ENCODE results near the gene PRDX2.

DNA sequence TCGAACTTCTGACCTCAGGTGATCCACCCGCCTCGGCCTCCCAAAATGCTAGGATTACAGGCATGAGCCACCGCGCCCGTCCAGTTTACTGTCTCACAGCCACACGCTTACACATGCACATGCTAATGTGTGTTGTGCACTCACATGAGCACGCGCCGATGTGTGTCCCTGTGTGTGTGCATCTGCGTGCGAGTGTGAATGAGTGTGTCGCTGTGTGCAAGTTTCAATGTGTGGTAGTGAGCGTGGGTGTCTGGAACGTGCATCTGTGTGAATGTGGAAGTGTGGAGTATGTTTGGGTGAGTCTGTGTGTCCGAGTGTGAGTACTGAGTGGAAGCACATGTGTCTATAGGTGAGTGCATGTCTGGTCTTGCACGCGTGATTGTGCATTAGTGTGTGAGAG, 40.9 kb upstream of the PRDX2 start:
- TF ChIP-seq, protein P1, sequence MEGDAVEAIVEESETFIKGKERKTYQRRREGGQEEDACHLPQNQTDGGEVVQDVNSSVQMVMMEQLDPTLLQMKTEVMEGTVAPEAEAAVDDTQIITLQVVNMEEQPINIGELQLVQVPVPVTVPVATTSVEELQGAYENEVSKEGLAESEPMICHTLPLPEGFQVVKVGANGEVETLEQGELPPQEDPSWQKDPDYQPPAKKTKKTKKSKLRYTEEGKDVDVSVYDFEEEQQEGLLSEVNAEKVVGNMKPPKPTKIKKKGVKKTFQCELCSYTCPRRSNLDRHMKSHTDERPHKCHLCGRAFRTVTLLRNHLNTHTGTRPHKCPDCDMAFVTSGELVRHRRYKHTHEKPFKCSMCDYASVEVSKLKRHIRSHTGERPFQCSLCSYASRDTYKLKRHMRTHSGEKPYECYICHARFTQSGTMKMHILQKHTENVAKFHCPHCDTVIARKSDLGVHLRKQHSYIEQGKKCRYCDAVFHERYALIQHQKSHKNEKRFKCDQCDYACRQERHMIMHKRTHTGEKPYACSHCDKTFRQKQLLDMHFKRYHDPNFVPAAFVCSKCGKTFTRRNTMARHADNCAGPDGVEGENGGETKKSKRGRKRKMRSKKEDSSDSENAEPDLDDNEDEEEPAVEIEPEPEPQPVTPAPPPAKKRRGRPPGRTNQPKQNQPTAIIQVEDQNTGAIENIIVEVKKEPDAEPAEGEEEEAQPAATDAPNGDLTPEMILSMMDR (IDR thresholded peaks at IDR 0.05; ENCODE audit: low read depth, low read length) = no peak
- TF ChIP-seq EZH2phosphoT487 (IDR thresholded peaks at IDR 0.05; ENCODE audit: low read depth) = no peak
